Keratinocyte (primary cell): ENCODE data around the gene NBPF3. TPM values are rescaled to one million over a fixed set of nuclear protein-coding genes. Genes with fewer than 3 reads are reported as not detected.
A peak's percentile ranks its signal among the peaks of the same experiment; 100 is the strongest.

ENCODE experiments used
- DNase-seq: peaks from one replicate; pipeline ENCODE4 v3.0.0-alpha.2; 2011; ENCODE audit warnings: low read depth, missing footprints, low spot score
- FAIRE-seq: peaks from 2 replicates; lab custom pipeline; 2011; peaks lifted over from hg19 to GRCh38; lab: Jason Lieb, UNC
- H2AFZ ChIP-seq: 2 replicates; pipeline ENCODE4 v1.6.0; 2012; ENCODE audit warnings: low read length, control low read depth, inconsistent platforms; ENCODE audit not compliant: control insufficient read depth
- H3K27ac ChIP-seq: 2 replicates; pipeline ENCODE4 v1.5.1; 2011; ENCODE audit warnings: low read length; ENCODE audit not compliant: control insufficient read depth, insufficient read depth
- H3K27me3 ChIP-seq: 3 replicates; pipeline ENCODE4 v1.6.0; 2011; ENCODE audit warnings: low read length; ENCODE audit not compliant: control insufficient read depth, insufficient read depth; ENCODE audit errors: extremely low read depth
- H3K36me3 ChIP-seq, 2 experiments: 2 replicates in 1 of 2; 3 replicates in 1 of 2; pipeline ENCODE4 v1.5.1; 2011; ENCODE audit warnings: low read length in 2 of 2, mild to moderate bottlenecking in 1 of 2; ENCODE audit not compliant: control insufficient read depth in 2 of 2, insufficient read depth in 2 of 2; ENCODE audit errors: extremely low read depth in 1 of 2
- H3K4me1 ChIP-seq: 3 replicates; pipeline ENCODE4 v1.5.1; 2011; ENCODE audit warnings: low read length; ENCODE audit not compliant: control insufficient read depth, insufficient read depth; ENCODE audit errors: extremely low read depth
- H3K4me2 ChIP-seq: 3 replicates; pipeline ENCODE4 v1.6.0; 2011; ENCODE audit warnings: low read depth, low read length; ENCODE audit not compliant: control insufficient read depth, insufficient read depth; ENCODE audit errors: extremely low read depth
- H3K4me3 ChIP-seq, 3 experiments: fragments of 200-600 bp in 1 of 3; sonication (generic) in 1 of 3; 2 replicates in 2 of 3; 3 replicates in 1 of 3; pipeline ENCODE4 v1.5.1; 2011 to 2016; ENCODE audit warnings: low read length in 3 of 3, mild to moderate bottlenecking in 3 of 3, control low read depth in 2 of 3, inconsistent platforms in 1 of 3, low read depth in 1 of 3, mixed read lengths in 1 of 3, mixed run types in 1 of 3, moderate library complexity in 1 of 3; ENCODE audit not compliant: control insufficient read depth in 2 of 3, insufficient read depth in 2 of 3; ENCODE audit errors: extremely low read depth in 1 of 3
- H3K79me2 ChIP-seq: 2 replicates; pipeline ENCODE4 v1.6.0; 2012; ENCODE audit warnings: low read length; ENCODE audit not compliant: control insufficient read depth, insufficient read depth
- H3K9ac ChIP-seq: 3 replicates; pipeline ENCODE4 v1.6.0; 2011; ENCODE audit warnings: low read length; ENCODE audit not compliant: control insufficient read depth, insufficient read depth; ENCODE audit errors: extremely low read depth
- H3K9me1 ChIP-seq: 3 replicates; pipeline ENCODE4 v1.6.0; 2011; ENCODE audit warnings: low read length; ENCODE audit not compliant: control insufficient read depth, insufficient read depth; ENCODE audit errors: extremely low read depth
- H3K9me3 ChIP-seq: 2 replicates; pipeline ENCODE4 v1.5.1; 2012; ENCODE audit warnings: low read depth, low read length; ENCODE audit not compliant: control insufficient read depth
- H4K20me1 ChIP-seq: 3 replicates; pipeline ENCODE4 v1.6.0; 2011; ENCODE audit warnings: low read length; ENCODE audit not compliant: control insufficient read depth, insufficient read depth; ENCODE audit errors: extremely low read depth
- EZH2 ChIP-seq: IDR thresholded peaks from one replicate; pipeline ENCODE4 v1.6.1; 2012; ENCODE audit warnings: inconsistent platforms, mild to moderate bottlenecking, low read length, moderate library complexity
- dilution Hi-C: fragments of 300-500 bp; cut with MboI; formaldehyde crosslinking; loops from one replicate; pipeline ENCODE4 v1.7.0; 2020; ENCODE audit warnings: low sequenced_read_pairs; ENCODE audit not compliant: extremely low pct_ligation_motif_present
- polyA plus RNA-seq, 5 experiments: library from polyadenylated mRNA; depleted of rRNA in 3 of 5; stranded (reverse) in 3 of 5; stranded (forward) in 1 of 5; unstranded in 1 of 5; fragments of >200 nt; gene quantifications; 1 replicate in 1 of 5; 2 replicates in 3 of 5; 3 replicates in 1 of 5; pipeline versions ENCODE4 v1.2.1 to v1.2.3, GENCODE V29; 2011 to 2012; ENCODE audit warnings: missing spikeins in 2 of 5, low read depth in 1 of 5, low replicate concordance in 1 of 5
- TF ChIP-seq, protein P1 (sequence below), 3 experiments: IDR thresholded peaks in 1 of 3; conservative IDR thresholded peaks in 1 of 3; optimal IDR thresholded peaks in 1 of 3; 2 replicates in 2 of 3; 3 replicates in 1 of 3; pipeline versions ENCODE3 to v1.5.1; 2011; ENCODE audit warnings: low read length in 3 of 3, mild to moderate bottlenecking in 3 of 3, moderate library complexity in 2 of 3, control low read depth in 1 of 3, inconsistent platforms in 1 of 3; ENCODE audit not compliant: insufficient read depth in 2 of 3; ENCODE audit errors: extremely low read depth in 1 of 3

The NBPF3 gene
- polyA plus RNA-seq, 1 donor (not counting 4 experiments of a cell fraction or from before 2014, with no cell fraction given) = 6.8 TPM

DNA sequence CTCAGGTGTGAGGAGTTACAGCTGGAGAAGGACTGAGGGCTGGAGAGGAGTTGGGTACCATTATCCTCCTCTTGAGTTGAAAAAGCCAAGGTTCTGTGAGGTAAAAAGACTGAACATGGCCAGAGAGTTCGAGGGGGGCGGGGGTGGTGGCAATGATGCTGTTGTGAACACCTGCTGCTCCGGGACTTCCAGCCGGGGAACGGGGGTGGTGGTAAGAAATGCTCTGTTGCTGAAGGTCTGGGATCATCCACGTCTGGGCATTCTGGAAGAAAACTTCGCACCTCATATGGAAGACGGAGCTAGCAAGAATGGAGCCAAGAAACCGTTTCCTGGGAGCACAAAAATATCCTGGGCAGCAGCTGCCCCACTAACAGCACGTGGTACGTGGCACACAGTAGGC, 49.2 kb downstream of the NBPF3 start:
- H4K20me1 ChIP-seq = no peaks in the 10 kb centered on the region
- dilution Hi-C loops = no loop called here
- H3K4me1 ChIP-seq = no peaks in the 10 kb centered on the region
- H3K36me3 ChIP-seq = no peaks in the 10 kb centered on the region
- no peak overlapping the region for H3K4me2 ChIP-seq
- H3K9me3 ChIP-seq = peaks cover 2% of the 10 kb centered on the region
- H3K79me2 ChIP-seq = no peaks in the 10 kb centered on the region
- no peak for FAIRE-seq
- DNase-seq = no peak
- TF ChIP-seq, protein P1, sequence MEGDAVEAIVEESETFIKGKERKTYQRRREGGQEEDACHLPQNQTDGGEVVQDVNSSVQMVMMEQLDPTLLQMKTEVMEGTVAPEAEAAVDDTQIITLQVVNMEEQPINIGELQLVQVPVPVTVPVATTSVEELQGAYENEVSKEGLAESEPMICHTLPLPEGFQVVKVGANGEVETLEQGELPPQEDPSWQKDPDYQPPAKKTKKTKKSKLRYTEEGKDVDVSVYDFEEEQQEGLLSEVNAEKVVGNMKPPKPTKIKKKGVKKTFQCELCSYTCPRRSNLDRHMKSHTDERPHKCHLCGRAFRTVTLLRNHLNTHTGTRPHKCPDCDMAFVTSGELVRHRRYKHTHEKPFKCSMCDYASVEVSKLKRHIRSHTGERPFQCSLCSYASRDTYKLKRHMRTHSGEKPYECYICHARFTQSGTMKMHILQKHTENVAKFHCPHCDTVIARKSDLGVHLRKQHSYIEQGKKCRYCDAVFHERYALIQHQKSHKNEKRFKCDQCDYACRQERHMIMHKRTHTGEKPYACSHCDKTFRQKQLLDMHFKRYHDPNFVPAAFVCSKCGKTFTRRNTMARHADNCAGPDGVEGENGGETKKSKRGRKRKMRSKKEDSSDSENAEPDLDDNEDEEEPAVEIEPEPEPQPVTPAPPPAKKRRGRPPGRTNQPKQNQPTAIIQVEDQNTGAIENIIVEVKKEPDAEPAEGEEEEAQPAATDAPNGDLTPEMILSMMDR (optimal IDR thresholded peaks at IDR 0.05 in 1 of 3, IDR thresholded peaks at IDR 0.05 in 1 of 3, conservative IDR thresholded peaks at IDR 0.05 in 1 of 3; ENCODE audit: extremely low read depth in 1 of 3, insufficient read depth in 2 of 3, low read length in 3 of 3) = no peak
- TF ChIP-seq EZH2 = no peak
- H3K9me1 ChIP-seq = no peaks in the 10 kb centered on the region
- no peak overlapping the region for H3K27ac ChIP-seq
- no peak overlapping the region for H3K9ac ChIP-seq
- H2AFZ ChIP-seq = no peak overlapping the region
- peaks cover 5% of the 10 kb centered on the region for H3K27me3 ChIP-seq
- no peak overlapping the region for H3K4me3 ChIP-seq

DNA sequence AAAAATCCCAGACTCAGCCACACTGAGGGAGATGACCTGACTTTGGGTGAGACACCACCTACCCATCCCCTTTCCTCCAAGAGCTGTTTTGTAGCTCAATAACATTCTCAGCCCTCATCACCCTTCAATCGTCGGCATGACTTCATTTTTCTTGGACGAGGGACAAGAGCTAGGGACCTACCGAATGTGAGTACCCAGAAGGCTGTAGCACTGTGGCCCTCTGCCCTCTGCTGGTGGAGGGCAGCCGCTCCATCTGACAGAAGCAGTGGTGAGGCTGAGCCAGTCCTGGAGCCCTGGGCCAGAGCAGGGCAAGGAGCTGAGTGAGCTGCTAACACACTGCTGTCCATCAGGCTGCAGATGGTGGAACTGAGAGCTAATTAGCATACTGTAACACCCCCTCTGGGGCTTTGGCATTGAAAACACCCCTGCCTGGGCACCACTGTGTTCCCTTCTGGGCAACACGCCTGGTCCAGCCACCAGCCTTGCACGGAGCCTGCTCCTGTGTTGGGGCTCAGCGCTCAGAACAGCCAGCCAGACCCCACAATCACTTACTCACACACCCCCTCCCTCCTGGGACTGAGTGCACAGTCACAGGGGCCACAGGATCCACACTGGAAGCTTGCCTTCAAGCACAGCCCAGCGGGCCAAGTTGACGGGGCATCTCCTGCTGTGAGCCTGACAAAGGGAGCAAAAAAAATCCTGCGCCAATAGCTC, 51.0 kb downstream of the NBPF3 start:
- Histone ChIP-seq H3K4me3 (no peak overlapping the region), H4K20me1 (no peaks in the 10 kb centered on the region), H3K9ac (no peak overlapping the region), H3K27ac (no peak overlapping the region), H3K27me3 (peaks cover 5% of the 10 kb centered on the region), H3K4me2 (no peak overlapping the region), H3K9me3 (peaks cover 2% of the 10 kb centered on the region), H2AFZ (no peak overlapping the region), H3K79me2 (no peaks in the 10 kb centered on the region), H3K4me1 (no peaks in the 10 kb centered on the region), H3K36me3 (no peaks in the 10 kb centered on the region), H3K9me1 (no peaks in the 10 kb centered on the region)
- FAIRE-seq = no peak
- TF ChIP-seq, protein P1 (optimal IDR thresholded peaks at IDR 0.05 in 1 of 3, IDR thresholded peaks at IDR 0.05 in 1 of 3, conservative IDR thresholded peaks at IDR 0.05 in 1 of 3; ENCODE audit: extremely low read depth in 1 of 3, insufficient read depth in 2 of 3, low read length in 3 of 3) = peak; percentile 50 to 77 (median 72)
- no peak for TF ChIP-seq EZH2
- dilution Hi-C loops = no loop called here
- peak; percentile 17 for DNase-seq
